AG04449 (cell line): Measurements from ENCODE around the gene EIPR1.

ENCODE experiments used
- CTCF ChIA-PET: fragments of 350-600 bp; formaldehyde crosslinking; extraction: SDS; loops from one replicate; lab custom pipeline; 2021; ENCODE audit warnings: antibody characterized with exemption; lab: Yijun Ruan, JAX
- POLR2A ChIA-PET: fragments of 400-600, 350-600 bp; formaldehyde crosslinking; extraction: SDS; loops from one replicate; lab custom pipeline; 2020; ENCODE audit warnings: antibody characterized with exemption, inconsistent platforms; lab: Yijun Ruan, JAX
- DNase-seq: peaks from one replicate; pipeline ENCODE4 v3.0.0-alpha.2; 2010; ENCODE audit warnings: low read depth, low spot score
- H3K4me3 ChIP-seq: 2 replicates; pipeline ENCODE4 v1.5.1; 2011; ENCODE audit warnings: low read depth, mild to moderate bottlenecking, control low read depth, low read length
- TF ChIP-seq, protein P1 (sequence below): IDR thresholded peaks from one replicate; pipeline ENCODE4 v1.5.1; 2011; ENCODE audit warnings: mild to moderate bottlenecking, moderate library complexity, low read length, control low read depth, inconsistent platforms; ENCODE audit not compliant: insufficient read depth; ENCODE audit errors: missing control alignments

Gene EIPR1

DNA sequence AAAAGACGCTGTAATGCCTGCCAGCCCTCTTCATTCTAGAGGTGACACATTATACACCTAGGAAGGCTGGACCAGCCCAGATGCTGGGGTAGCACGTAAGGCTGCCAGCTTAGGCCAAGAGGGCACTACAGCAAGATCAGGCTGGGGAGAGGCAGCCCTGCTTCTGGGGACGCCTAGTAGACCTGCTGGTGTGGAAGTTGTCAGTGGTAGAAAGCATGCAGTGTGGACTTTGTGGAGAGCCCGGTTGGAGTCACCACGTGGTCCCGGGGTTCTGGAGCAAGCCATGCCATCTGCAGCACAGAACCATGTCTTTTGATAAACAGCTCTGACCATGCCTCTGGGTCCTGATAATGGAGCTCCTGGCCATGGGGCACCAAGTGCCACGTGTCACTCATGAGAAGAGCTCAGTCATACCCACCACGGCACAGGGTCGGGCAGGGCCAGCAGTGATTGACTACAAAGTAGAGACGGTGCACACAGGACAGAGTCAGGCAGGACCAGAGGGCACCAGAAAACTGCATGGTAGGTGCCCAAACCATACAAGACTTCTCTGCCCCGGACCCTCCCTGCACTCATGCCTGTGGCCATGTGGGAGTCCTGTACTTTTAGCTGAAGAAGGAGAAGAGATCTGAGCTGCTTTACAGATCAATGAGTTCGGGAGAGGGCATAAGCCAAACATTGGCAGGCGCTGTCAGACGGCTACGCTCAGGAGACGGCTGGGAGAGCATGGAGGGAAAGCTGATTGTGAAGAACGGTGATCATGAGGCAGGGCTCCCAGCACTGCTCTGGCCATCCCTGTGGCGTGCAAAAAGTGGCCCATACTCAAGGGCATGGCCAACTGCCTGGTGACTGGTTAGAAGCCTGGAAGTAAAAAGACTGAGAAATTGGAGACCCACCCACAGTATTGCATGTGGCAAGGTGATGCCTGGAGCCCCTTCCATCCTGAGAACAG is 114.9 kb downstream of the EIPR1 start:
- TF ChIP-seq, protein P1, sequence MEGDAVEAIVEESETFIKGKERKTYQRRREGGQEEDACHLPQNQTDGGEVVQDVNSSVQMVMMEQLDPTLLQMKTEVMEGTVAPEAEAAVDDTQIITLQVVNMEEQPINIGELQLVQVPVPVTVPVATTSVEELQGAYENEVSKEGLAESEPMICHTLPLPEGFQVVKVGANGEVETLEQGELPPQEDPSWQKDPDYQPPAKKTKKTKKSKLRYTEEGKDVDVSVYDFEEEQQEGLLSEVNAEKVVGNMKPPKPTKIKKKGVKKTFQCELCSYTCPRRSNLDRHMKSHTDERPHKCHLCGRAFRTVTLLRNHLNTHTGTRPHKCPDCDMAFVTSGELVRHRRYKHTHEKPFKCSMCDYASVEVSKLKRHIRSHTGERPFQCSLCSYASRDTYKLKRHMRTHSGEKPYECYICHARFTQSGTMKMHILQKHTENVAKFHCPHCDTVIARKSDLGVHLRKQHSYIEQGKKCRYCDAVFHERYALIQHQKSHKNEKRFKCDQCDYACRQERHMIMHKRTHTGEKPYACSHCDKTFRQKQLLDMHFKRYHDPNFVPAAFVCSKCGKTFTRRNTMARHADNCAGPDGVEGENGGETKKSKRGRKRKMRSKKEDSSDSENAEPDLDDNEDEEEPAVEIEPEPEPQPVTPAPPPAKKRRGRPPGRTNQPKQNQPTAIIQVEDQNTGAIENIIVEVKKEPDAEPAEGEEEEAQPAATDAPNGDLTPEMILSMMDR, result no peak
- ChIA-PET POLR2A (interaction anchor here (0.7 kb wide), 1 partner anchor 926 kb away, joined by 3 read pairs; no protein-coding TSS in a partner anchor), CTCF (no interaction called here)
- H3K4me3 ChIP-seq, result no peak overlapping the region
- no peak for DNase-seq

DNA sequence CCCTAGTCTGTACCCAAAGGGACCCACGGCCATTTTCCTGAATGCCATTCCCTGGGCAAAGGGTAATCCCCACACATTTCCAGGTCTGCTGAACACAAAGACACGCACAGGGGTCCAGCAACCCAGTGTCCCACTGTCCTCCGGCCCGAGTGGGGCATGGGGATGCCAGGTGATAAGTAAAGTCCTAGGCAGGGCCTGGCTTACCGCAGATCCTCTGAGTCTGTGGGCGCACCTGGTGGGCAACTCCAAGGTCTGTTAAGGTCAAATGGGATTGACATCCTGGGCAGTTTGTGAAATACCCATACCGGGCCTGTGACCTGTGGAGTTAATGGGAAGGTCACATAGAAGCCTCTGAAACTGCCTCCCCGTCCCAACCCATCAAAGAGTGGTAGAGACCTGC is 116.1 kb downstream of the EIPR1 start:
- ChIA-PET POLR2A (no interaction called here), CTCF (no interaction called here)
- DNase-seq, result no peak
- H3K4me3 ChIP-seq, result no peak overlapping the region
- TF ChIP-seq, protein P1, result no peak

DNA sequence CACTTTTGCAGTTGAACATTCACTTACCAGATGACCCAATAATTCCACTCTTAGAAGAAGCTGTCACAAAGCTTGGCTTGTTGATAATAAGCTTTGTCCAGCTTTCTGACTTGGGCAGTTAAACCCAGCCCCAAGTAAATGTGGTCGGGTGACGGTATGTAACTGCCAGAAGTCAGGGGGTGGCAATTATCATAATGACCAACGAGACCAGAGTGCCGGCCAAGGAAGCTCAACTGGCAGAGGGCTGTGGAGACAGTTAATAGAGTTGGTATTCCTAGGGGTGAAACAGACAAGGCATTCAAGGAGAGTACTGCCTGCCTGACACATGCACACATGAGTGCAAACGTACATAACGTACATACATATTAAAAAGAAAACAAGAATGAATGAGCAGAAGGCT is 116.7 kb downstream of the EIPR1 start:
- CTCF ChIA-PET, result no interaction called here
- no peak overlapping the region for H3K4me3 ChIP-seq
- no peak for DNase-seq
- TF ChIP-seq, protein P1, result no peak
- POLR2A ChIA-PET, result no interaction called here

DNA sequence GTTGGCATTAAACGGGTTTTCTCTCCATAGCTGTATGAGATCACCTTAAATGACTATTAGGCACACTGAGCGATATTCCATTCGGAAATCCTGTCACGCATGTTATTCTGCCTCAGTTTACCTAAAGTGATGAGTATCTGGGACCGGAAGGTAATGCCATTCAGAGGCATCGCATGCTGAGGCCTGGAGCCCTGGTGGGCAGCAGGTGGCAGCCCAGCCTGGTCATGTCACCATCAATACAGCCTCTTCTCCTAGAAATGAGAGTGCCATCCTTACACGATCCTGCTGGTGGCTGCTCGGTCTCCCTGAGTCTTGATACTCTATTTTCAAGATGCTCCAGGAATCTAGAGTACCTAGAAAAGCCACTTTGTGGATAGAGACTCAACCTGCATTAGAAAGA is 119.8 kb downstream of the EIPR1 start:
- DNase-seq, result no peak
- TF ChIP-seq, protein P1, result no peak
- ChIA-PET CTCF (no interaction called here), POLR2A (no interaction called here)
- no peak overlapping the region for H3K4me3 ChIP-seq

DNA sequence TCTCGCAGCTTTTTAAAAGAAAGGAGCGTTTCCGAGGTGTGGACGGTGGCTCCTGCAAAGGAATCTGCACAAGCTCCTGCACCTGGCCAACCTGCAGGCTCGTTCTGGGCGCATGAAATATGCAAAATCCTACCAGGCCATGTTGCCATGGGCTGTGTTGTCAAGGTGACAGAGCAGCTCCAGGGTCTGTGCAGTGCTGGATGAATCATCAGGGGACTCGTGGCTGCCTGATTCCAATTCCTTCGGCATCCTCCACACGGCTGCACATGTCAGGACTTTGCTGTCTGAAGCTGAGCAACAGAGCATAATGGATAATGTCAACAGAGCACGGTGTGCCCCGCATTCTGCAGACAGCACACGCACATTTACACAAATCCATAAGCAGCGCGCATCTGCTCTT is 120.5 kb downstream of the EIPR1 start:
- CTCF ChIA-PET, result no interaction called here
- POLR2A ChIA-PET, result no interaction called here
- TF ChIP-seq, protein P1, result no peak
- H3K4me3 ChIP-seq, result no peak overlapping the region
- no peak for DNase-seq

DNA sequence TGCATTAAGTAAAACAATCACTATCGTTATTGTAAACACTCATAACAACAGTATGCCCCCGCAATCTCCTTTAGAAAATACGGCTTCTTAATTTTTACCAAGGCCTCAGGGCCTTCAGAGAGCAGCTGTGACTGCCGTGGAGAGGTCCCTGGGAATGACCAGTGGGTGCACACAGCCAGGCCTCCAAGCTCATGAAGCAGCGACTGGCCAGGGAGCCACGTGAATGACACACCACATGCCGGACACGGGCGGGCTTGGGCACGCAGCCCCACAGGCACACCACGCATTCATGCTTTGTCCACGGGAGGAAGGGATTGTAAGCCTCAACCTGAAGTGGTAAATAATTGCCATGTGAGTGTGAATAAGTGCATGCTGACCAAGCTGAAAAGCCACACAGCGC is 121.0 kb downstream of the EIPR1 start:
- H3K4me3 ChIP-seq, result no peak overlapping the region
- DNase-seq, result no peak
- TF ChIP-seq, protein P1, result no peak
- CTCF ChIA-PET, result no interaction called here
- POLR2A ChIA-PET, result no interaction called here
